ENCODE results near the gene SEPTIN3.
"Not testable (repeated sequence)": the region's sequence is repeated elsewhere in the genome, so short reads cannot be mapped to it uniquely, and the experiment has no call there.

SEPTIN3 gene

DNA sequence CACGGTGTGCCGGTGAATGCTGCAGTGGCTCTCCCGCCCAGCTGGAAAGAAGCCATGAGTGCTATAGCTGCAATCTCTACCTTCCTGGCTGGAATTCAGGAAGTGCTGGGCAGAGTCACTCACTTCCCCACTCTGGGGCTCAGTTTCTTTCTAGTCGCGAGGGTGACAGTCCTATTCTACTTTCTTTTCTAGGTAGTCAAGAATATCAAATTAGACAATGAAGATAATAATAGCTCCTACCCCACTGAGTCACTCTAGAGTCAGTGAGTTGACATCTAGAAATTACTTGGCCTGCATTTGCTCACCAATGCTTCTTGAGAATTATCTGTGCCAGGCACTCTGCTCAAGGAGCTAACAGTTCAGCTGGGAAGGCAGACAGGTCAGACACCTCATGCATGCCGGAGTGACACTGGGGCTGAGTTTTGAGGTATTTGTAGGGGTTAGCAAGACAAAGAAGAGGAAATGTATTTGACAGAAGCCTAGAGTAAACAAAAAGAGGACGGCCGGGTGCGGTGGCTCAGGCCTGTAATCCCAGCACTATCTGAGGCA, 25.5 kb upstream of the SEPTIN3 start:
- DNase-seq (ENCODE audit: low spot score), result no peak

DNA sequence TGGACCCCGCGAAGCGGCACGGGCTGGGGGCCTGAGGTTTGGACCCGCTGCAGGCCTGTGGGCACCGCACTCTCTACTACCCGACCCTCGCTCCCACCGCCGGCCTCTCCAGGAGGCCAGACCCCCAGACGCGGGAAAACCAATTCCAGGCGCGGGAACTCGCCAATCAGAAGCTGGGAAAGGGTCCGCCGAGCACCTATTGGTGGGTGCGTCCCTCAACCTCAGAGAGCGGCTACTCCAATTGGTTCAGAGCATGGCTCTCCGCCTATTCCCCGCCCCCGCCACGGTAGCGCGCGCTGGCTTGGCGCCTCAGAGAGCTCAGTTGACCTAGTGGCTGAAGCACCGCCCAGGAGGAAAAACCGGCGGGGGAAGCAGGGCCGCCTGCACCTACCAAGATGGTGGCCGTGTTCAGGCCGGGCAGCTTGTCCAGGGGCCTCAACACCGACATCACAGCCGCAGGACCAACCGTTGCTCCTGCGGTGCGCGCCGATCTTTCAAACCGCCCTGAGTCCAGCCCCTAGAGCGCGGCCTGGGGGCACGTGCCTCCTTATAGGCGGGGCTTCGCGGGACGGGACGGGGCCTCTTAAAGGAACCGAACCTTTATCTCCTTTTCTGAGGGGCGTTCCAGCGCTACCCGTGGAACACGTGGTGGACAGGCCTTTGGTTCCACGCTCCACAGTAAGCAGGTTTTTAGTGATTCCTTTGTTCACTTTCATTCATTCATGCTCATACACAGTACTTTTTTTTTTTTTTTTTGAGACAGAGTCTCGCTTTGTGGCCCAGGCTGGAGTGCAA, 22.4 kb upstream of the SEPTIN3 start, which contains the start of gene CENPM:
CENPM (minus strand) TSS at position 524 of the 795 bp plus-strand sequence; CDS start at position 448, 76 bp downstream.
- DNase-seq (ENCODE audit: low spot score), result peak; percentile 94

DNA sequence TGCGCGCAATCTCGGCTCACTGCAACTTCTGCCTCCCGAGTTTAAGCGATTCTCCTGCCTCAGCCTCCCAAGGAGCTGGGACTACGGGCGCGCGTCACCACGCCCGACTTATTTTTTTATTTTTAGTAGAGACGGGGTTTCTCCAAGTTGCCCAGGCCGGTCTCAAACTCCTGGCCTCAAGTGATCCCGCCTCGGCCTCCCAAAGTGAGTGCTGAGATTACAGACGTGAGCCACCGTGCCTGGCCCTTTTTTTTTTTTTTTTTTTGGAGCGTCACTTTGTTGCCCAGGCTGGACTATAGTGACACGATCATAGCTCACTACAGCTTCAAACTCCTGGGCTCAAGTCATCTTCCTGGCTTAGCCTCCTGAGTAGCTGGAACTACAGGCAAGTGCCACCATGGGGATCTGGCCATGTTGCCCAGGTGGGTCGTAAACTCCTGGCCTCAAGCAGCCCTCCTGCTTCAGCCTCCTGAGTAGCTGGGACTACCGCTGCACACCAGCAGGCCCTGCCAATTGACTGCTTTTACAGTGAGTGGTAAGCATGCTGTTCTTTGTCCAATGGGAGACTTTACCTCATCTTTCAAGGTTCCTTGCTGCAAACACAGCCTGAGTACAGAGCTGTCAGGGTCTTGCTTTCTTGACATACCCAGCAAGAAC, 21.7 kb upstream of the SEPTIN3 start:
- DNase-seq (ENCODE audit: low spot score), result no peak

DNA sequence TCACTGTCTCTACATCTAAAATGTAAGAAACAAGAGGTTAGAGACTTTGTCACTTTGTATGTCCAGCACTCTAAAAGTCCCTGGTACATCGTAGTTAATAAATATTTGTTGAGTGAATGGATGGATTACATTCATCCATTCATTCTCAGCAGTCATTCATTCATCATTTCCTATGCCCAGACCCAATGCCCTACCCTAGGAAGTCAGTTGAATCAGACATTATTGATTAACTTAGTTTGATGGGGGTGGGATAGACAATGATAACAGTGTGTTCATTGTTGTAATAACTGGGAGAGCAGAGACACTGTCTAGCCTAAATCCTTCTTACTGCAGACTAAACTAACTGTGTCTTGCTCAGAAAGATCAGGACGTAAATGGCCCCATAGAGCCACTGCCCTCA, 21.1 kb upstream of the SEPTIN3 start:
- DNase-seq (ENCODE audit: low spot score), result no peak

DNA sequence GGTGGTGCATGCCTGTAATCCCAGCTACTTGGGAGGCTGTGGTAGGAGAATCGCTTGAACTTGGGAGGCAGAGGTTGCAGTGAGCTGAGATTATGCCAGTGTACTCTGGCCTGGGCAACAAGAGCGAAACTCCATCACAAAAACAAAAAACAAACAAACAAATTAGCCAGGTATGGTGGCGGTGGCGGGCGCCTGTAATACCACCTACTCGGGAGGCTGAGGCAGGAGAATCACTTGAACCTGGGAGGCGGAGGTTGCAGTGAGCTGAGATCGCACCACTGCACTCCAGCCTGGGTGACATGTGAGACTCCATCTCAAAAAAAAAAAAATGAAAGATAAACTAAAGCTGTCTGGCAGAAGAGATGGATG, 20.3 kb upstream of the SEPTIN3 start:
- DNase-seq (ENCODE audit: low spot score), result not testable (repeated sequence)

DNA sequence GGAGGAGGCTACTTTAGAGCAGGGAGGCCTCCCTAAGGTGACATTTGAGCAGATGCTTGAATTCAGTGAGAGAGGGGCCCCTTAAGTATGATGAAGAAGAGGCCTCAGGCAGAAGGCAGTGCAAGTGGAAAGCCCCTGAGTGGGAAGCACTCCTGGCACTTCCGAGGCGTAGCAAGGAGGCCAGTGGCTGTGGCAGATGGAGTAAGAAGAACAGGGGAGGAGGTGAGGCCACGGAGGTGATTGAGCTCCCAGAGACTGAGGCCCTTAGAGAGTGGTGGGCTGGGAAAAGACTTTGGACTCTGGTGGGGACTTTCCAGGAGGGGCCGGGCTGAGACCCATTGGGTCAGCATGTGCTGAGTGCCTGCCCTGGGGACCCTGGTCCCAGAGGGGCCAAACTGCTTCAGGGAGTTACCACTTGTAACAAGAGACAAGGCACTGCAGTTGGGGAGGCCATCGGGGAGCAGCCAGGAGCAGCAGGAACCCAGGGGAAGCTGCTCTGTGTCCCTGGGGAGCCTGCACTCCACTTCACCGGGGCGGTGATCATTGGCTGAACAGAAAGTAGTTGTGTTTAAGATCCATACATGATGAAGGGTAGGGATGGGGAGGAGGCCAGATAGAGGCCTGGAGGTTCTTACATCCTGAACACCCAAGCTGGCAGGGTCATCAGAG, 19.8 kb upstream of the SEPTIN3 start:
- no peak for DNase-seq (ENCODE audit: low spot score)

DNA sequence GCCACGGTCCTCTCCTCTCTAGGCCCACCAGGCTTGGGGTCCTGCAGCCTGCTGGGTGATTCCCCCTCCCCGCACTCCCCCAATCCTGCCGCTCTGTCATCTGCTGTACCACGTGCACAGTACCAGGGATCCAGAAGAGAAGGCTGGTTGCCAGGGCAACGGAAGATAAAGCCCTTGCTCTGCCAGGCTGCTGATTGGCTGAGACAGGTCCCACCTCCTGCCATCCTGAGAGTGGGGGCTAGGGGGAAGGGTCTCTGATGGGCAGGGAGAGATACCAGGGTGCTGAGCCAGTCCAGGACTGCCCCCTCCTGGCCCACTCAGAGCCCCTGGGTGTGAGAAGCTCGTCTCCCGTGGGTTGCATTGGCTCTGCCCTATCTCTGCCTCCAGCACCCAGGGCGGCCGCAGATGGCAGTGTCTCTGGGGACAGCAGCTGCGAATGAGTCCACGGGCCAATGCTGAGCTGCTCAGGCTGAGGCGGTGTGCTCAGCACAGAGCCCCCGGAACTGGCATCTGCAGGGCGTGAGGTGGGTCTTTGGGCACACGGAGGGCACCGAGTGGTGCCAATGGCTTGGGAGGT, 17.3 kb upstream of the SEPTIN3 start, which contains the start of gene SMIM45:
SMIM45 (plus strand) TSS at position 253 of the 577 bp plus-strand sequence.
- DNase-seq (ENCODE audit: low spot score), result no peak

DNA sequence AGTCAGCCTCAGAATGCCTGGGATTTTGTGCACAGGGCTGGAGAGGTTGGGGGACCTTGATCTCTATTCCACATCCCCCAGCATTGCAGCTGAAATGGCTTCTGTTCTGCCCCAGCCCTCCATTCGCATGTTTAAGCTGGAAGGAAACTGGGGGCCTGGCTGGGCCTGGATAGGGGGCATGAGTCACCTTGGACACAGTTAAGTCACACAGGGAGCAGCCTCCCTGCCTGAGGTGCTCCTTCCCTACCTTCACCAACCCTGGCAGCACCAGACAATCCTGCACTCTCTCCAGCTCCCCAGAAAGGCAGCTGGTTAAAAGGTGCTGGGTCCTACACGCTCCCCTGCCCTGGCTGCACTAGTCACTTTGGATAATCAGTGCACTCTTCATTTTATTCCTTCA, 16.5 kb upstream of the SEPTIN3 start:
- DNase-seq (ENCODE audit: low spot score), result no peak

DNA sequence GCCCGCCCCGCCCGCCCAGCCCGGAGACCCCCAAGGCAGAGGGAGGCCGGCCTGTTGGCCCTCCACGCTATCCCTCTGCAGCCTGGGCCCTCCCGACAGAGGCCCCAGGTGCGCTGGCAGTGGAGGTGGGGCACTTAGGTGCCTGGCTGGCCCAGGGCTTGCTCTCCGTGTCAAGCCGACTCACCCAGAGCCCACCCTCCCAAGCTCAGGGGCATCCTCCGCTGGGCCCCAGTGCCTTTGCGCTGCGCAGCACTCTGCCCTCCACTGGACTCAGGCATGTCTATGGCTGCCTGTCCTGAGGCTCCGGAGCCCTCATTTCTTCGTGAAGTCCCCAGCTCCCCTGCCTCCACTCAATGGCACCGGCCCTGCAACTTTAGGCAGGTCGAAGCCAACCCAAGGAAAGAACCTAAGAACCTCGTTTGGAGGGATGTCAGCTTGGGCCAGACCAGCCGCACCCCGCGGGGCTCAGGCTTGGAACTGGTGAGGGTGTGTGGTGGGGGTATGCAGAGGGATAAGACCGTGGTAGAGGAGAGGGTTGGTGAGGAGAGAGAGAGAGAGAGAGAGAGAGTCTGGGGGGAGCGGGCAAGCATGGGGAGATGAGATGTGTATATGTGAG, 11.2 kb upstream of the SEPTIN3 start:
- no peak for DNase-seq (ENCODE audit: low spot score)

DNA sequence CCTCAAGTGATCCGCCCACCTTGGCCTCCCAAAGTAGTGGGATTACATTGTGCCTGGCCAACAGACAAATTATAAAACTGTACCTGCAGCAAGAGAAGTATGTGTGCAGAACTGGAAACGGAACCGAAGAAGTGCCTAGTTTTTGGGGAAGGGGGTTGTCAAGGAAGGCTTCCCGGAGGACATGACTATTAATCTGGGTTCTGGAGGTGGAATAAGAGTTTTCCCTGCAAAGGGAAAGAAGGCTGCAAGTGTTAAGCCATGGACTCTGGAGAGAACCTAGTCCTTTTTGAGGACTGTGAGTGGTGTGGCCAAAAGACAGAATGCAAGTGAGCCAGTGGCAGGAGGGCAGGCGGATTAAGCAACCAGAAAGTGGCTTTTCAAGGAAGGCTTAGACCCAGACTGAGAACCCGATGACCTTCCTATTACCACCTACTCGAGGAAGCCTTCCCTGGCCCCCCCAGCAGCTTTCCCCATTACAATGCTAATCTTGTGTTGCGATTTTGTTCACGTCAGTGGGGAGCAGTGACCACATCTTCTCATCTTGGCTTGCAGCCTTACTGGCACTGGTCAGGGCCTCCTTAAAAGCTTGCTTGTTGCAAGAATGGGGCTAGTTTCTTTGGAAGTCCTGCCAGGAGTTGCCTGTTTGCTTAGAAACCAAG, 5.7 kb upstream of the SEPTIN3 start:
- DNase-seq (ENCODE audit: low spot score), result no peak

DNA sequence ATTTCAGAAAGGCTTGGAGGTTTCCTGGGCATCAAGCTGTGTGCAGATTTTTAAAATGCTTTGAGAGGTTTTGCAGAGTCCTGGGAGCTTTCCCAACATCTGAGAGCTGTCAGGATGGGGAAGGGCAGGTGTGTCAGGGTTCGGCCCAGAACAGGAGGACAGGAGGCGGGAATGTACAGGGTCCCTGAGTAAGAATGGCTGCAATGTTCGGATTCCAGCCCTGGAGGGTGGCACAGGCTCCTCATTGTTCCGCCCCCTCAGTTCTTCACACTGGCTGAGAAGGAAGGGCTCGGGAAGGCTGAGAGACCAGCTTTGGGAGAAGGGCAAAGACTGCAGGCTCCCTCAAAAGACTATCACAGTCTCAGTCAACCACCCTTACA, 5.1 kb upstream of the SEPTIN3 start:
- DNase-seq (ENCODE audit: low spot score), result no peak

DNA sequence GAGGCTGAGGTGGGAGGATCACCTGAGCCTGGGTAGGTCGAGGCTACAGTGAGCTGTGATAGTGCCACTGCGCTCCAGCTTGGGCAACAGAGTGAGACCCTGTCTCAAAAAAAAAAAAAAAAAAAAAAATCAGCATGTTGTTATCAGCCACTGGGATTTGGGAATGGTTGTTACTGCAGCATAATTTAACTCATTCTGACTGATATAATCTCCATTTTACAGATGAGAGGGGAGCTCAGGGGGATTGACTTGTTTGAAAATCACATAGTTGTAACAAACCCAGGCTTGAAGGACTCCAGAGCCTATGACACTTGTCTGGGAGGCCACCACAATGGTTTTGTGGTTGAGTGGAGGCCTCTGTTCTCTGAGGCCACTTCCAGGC, 3.0 kb upstream of the SEPTIN3 start:
- DNase-seq (ENCODE audit: low spot score), result no peak

DNA sequence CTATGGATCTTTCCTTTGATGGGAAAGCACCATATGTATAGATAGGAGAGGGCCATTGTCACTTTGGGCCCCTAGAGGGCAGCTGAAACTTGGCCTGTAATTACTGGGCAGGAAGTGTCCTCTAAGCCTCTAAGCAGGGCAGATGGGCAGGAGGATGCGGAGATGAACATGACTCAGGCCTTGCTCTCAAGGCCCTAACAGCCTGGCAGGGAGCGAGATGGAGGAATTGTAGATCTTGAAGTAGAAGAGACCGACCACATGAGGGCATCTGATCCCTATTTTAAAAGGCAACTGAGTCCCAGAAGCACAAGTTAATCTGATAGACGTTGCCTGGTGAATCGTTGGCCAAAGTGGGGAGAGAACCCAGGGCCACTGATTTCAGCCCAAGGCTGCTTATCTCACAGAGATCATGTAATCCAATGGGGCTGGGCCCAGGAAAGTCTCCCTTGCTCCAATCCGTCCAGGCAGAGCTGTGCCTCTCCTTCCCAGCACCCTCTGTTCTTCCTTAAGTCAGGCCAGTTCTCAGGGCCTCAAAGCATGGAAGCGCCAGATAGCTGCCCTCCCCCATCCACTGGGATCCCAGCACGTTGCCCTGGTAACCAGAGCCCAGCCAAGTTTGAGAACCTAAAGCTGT, 2.5 kb upstream of the SEPTIN3 start:
- peak; percentile 76 for DNase-seq (ENCODE audit: low spot score)

DNA sequence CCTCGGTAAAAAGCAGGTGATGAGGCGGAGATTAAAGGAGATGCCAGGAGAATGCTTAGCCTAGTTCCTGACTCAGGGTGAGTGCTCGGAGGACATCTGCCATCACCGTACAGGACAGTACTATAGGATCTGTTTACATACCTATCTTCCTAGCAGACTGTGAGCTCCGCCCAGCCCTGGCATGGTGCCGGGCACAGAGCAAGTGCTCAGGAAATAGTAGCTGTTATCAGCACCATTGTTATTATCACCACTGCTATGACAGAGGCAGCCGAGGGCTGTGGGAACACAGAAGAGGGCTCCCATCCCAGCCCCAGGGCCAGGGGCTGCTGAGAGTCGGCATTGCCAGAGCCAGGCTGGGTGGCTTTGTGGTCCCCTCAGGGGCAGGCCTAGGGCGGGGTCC, 642 bp upstream of the SEPTIN3 start:
- no peak for DNase-seq (ENCODE audit: low spot score)

DNA sequence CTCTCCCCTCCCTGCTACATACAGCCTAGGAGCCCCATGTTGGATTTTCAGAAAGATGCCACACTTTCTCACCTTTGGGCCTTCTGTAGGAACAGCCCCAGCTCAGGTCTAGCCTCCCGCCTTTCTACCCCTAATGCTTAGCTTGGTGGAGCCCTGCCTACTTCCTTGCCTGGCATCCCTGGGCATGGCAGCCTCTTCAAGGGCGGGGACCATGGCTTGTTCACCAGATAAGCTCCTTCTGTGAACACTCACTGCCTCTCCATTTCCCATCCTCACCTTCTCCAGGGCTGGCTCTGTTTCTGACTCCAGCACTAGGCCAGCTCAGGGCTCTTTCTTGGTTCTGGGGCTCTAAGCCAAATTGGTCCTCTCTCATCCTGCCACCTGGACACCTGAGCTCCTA, 1.4 kb downstream of the SEPTIN3 start:
- no peak for DNase-seq (ENCODE audit: low spot score)

DNA sequence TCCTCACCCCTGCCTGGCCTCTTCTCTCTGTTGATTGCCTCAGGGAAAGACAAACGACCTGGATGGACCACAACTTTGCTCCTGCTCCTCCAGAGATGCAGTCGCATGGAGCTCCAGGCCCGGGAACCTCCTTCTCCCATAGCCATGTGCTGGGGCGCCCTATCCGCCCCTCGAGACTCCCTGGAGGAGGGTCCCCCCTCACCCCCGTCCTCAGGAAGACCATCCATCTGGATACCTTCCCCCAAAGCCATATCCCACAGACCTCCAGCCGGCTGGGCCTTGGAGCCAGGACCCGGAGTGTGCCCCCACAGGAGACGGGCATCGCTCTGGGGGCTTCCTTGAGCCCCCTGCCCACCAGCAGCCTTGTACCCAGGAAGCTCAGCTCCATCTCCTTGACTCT, 2.2 kb downstream of the SEPTIN3 start:
- no peak for DNase-seq (ENCODE audit: low spot score)

DNA sequence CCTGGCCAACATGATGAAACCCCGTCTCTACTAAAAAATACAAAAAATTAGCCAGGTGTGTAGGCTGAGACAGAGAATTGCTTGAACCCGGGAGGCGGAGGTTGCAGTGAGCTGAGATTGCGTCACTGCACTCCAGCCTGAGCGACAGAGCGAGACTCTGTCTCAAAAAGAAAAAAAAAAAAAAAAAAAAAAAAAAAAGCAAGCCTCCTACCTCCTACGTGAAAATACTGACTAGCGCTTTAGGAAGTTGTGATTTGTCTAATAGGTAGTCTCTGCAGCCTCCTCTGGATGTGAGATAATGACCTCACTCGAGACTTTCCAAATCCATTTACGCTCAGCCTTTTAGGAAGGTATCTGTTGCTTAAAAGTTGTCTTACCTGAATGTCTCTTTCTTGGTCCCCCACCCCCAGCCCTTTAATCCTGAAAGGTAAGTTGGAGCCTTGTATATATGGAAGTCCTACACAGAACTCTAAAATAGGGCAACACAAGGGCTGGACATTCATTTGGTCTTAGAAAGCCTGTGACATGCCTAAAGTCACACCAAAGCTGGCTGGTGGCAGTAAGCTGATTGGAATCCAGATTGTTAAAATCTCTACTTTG, 5.5 kb downstream of the SEPTIN3 start:
- DNase-seq (ENCODE audit: low spot score), result no peak

DNA sequence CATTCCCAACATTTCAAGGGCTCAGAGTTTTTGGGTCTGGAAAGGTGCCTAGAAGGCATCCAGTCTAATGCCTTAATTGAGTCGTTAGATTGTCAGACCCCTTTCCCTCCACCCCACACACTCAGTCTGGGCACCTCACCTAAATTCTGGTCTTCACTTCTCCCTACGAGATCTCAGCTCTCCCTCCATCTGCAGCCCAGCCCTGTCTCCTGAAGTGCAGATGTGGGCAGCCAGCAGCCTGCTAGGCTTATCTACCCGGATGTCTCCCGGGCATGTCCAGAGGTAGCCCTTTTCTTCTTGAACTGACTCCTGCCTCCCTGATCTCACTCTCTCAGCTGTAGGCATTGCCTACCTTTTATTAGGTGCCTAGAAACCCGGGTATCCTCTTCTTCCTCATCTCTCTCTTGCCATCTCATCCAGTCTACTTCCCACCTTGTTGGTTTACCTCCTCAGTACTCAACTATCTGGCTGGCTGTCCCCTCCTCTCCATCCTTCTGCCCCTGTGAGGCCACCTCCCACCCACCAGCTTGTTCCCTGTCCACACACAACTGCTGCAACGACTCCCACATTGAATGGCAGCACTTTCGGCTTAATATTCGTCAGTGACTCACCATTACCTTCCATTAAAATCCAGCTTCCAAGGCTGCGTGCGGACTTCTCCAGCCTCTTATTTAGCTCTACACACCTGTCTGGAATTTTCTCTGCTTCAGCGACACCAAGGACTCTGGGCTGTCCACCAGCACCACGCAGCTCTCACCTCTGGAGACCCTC, 6.2 kb downstream of the SEPTIN3 start:
- no peak for DNase-seq (ENCODE audit: low spot score)

DNA sequence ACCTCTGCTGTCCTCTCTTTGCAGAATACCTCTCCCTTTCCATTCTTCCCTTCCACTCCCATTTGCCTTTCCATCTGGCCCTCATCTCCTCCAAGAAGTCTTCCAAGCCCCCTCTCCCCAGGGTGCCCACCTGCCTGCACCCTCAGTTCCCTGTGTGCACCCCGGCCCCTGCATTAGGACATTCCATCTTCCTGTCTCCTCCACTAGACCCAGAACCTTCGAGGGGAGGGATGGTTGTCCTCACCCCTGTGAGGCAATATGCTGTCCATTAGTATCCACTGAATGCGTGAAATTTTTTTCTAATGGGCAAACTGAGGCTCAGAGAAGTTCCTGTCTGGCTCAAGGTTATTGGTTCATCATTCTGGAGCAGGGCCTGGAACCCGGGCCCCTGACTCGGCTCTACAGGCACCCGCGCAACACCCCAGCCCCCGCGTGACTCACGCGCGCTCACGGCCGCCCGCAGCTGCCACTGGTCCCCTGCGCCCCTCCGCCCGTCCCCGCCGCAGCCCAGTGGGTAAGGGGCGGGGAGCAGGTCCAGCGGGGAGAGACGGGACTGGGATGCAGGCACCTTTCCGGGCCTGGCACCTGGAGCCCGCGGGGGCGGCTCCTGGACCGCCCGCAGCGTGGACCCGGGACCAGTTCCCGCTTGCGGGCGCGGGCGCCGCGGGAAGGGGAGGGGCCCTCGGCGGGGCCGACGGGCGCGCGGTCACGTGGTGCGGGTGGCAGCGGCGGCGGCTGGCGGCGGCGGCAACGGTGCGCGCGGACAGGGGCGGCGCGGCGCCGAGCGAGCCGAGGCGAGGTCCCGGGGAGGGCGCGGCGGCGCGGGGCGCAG, 7.0 kb downstream of the SEPTIN3 start:
- peak; percentile 53 for DNase-seq (ENCODE audit: low spot score)
